Activated CD4-positive, alpha-beta T cell treated with anti-CD3 and anti-CD28 coated beads, Interleukin-2, amount 10 ng/mL, durations not matched to agents 7 days and 5 days (primary cell): ENCODE results near the gene ARF1. TPM values are rescaled to one million over a fixed set of nuclear protein-coding genes. Genes with fewer than 3 reads are reported as not detected.
A peak's percentile ranks its signal among the peaks of the same experiment; 100 is the strongest.

Source experiments
- CTCF ChIA-PET: fragments of 350-600 bp; sonication (Branson Sonifier 250); formaldehyde crosslinking; loops from one replicate; lab custom pipeline; 2021; ENCODE audit warnings: antibody characterized with exemption; lab: Charles Lee
- POLR2A ChIA-PET: fragments of 350-600 bp; sonication (Branson Sonifier 250); formaldehyde crosslinking; loops from one replicate; lab custom pipeline; 2021; ENCODE audit warnings: antibody characterized with exemption; lab: Charles Lee
- DNase-seq: peaks from one replicate; pipeline ENCODE4 v3.0.0-alpha.2; 2020
- H3K27ac Mint-ChIP-seq: one replicate; pipeline ENCODE4 v1.8.0; 2021; ENCODE audit warnings: mild to moderate bottlenecking, moderate library complexity, mixed read lengths
- H3K27me3 Mint-ChIP-seq: one replicate; pipeline ENCODE4 v1.8.0; 2021; ENCODE audit warnings: mixed read lengths
- H3K36me3 Mint-ChIP-seq: one replicate; pipeline ENCODE4 v1.8.0; 2021; ENCODE audit warnings: low read depth, mixed read lengths
- H3K4me1 Mint-ChIP-seq: one replicate; pipeline ENCODE4 v1.8.0; 2021; ENCODE audit warnings: mixed read lengths
- H3K4me3 Mint-ChIP-seq: one replicate; pipeline ENCODE4 v1.8.0; 2021; ENCODE audit warnings: mild to moderate bottlenecking, moderate library complexity, mixed read lengths
- H3K9me3 Mint-ChIP-seq: one replicate; pipeline ENCODE4 v1.8.0; 2021; ENCODE audit warnings: mixed read lengths
- total RNA-seq, 2 experiments: library from RNA; stranded (reverse); gene quantifications; one replicate each; pipeline ENCODE4 v1.2.3, GENCODE V29; 2021

ARF1 gene
- total RNA-seq, 2 experiments from 2014 or later = 267 to 285 TPM

DNA sequence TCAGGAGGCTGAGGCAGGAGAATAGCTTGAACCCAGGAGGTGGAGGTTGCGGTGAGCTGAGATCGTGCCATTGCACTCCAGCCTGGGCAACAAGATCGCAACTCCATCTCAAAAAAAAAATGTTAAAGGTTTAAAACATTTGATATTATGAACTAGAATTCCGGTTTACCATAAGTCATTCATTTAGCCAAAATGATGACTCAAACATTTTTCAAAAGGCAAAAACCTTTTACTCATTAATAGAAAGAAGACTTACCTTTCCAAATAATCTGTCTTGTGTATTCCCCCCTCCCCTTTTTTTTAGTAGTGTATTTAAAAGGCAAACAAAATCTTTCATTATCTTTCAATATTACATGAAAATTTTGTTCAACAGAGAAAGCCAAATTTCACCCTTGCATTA lies 34.8 kb downstream of the ARF1 start:
- ChIA-PET POLR2A (no interaction called here), CTCF (no interaction called here)
- H3K27ac Mint-ChIP-seq = no peak overlapping the region
- no peaks in the 10 kb centered on the region for H3K27me3 Mint-ChIP-seq
- no peak overlapping the region for H3K4me3 Mint-ChIP-seq
- H3K9me3 Mint-ChIP-seq = peaks cover 14% of the 10 kb centered on the region
- DNase-seq = no peak
- peaks cover 7% of the 10 kb centered on the region for H3K4me1 Mint-ChIP-seq
- peaks cover 11% of the 10 kb centered on the region for H3K36me3 Mint-ChIP-seq

DNA sequence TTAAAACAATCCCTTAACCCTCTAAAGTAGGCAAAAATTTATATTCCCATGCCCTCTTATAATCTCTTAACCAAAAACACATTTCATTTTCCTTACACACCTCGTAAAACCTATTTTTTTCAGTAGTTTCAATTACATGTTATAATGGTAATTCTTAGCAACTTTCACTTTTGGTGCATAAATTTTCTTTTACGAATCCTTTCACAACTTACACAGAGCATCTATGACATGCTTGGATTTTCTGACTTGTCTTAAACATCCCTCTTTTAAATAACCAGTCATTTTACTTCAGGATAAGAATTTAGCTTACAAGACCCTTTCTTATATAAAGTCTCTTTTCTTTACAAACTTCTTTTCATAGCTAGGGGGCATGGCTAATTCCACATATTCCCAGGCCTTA lies 35.5 kb downstream of the ARF1 start:
- Mint-ChIP-seq H3K27ac (no peak overlapping the region), H3K4me3 (no peak overlapping the region), H3K36me3 (peaks cover 11% of the 10 kb centered on the region), H3K27me3 (no peaks in the 10 kb centered on the region), H3K9me3 (peaks cover 14% of the 10 kb centered on the region), H3K4me1 (peaks cover 7% of the 10 kb centered on the region)
- no peak for DNase-seq
- CTCF ChIA-PET = interaction anchor here (1.0 kb wide), 1 partner anchor 8 kb away, joined by 4 read pairs; no protein-coding TSS in a partner anchor
- POLR2A ChIA-PET = no interaction called here

DNA sequence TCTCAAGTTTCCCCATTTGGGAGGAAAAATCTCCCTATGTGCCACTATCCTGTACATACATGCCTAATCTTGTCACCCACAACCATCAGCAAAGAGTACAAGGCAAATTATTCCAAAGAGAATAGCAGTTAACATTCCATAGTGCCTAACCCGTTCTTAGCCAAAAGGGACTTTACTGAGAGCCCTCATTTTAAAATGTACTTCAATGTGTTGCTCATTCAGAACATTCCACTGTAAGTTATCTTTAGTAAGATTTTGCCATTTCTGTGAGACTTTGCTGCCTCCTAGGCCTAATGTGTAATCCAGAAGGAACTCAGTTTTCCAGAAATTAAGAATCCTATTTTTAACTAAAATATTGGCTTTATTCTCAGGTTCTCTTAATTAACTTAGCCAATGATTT lies 37.8 kb downstream of the ARF1 start:
- H3K4me1 Mint-ChIP-seq = peaks cover 8% of the 10 kb centered on the region
- H3K4me3 Mint-ChIP-seq = no peak overlapping the region
- CTCF ChIA-PET = interaction anchor here (3.5 kb wide), 1 partner anchor 46 kb away, joined by 12 read pairs; the partner anchor contains the start of gene IBA57
- no peak for DNase-seq
- H3K27me3 Mint-ChIP-seq = no peaks in the 10 kb centered on the region
- H3K27ac Mint-ChIP-seq = no peak overlapping the region
- POLR2A ChIA-PET = no interaction called here
- peaks cover 11% of the 10 kb centered on the region for H3K36me3 Mint-ChIP-seq
- peaks cover 14% of the 10 kb centered on the region for H3K9me3 Mint-ChIP-seq

DNA sequence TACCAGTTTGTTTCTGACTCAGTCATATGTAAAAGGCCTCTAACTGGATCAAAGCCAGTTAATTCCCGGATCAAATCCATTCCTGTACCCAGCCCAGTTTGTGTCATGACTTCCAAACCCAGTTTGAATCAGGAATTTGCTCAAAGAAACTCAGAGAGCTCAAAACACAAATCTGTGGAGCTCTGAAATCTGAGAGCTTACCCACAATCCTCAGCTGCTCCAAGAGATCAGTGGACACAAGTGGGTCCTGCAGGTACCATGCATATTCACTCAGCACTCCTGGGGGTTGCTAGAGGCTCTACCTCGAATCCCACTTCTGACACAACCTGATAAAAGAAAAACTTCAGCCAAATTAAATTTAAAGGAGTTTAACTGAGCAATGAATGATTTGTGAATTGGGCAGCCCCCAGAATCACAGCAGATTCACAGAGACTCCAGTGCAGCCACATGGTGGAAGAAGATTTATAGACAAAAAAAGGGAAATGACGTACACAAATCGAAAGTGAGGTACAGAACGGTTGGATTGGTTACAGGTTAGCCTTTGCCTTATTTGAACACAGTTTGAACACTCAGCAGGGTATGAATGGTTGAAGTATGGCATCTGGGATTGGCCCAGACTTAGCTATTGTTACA lies 38.5 kb downstream of the ARF1 start:
- ChIA-PET CTCF (interaction anchor here (1.2 to 3.5 kb wide), 3 partner anchors 10 to 45 kb away, joined by 3 to 12 read pairs (median 9); partner anchors contain the start of gene IBA57), POLR2A (interaction anchor here (0.6 kb wide), 1 partner anchor 17 kb away, joined by 3 read pairs; no protein-coding TSS in a partner anchor)
- H3K27ac Mint-ChIP-seq = peak overlapping the region; percentile 41
- H3K4me1 Mint-ChIP-seq = peaks cover 11% of the 10 kb centered on the region
- peaks cover 11% of the 10 kb centered on the region for H3K36me3 Mint-ChIP-seq
- peaks cover 14% of the 10 kb centered on the region for H3K9me3 Mint-ChIP-seq
- H3K4me3 Mint-ChIP-seq = no peak overlapping the region
- no peak for DNase-seq
- no peaks in the 10 kb centered on the region for H3K27me3 Mint-ChIP-seq

DNA sequence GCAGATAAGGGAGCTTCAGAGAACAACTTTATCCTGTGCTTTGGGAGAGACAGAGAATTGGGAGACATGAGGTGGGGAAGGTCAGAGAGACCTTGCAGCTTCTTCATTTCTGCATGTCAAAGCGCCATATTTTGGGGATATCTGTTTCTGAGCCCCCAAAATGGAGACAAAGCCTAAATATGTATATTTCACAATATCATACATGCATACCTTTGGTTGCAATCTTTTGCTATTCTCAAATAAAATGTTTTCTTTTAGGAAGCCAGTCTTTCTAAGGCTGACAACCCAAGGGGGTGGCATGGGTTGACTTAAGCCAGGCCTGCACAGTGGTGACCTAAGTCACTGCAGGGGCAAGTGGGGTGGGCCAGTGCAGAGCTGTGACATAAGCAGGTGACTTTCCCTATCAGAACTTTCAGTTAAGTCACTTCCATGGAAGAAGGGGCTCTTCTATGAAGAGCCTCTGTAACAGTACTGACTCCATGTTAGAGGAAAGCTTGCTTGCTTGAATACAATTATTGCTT lies 40.5 kb downstream of the ARF1 start:
- no peaks in the 10 kb centered on the region for H3K27me3 Mint-ChIP-seq

DNA sequence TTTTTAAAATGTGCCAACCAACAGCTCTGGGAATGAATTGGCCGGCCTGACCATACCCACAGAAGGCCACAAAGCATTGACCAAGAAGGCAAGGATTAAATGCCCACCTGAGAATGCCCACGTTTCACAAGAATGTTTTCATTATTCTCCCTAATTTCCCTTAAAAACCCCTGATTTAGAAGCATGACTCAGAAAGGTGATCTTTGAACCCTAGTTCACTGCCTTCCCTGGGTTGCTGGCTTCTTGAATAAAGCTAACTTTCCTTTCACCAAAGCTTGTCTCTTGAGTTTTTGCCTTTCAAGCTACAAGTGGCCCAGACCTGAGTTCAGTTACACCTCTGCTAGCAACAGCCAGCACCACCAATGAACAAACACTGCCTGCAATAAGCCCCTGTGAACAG lies 41.0 kb downstream of the ARF1 start:
- DNase-seq = no peak
- Mint-ChIP-seq H3K4me3 (no peak overlapping the region), H3K9me3 (peaks cover 6% of the 10 kb centered on the region), H3K36me3 (peaks cover 4% of the 10 kb centered on the region), H3K27ac (no peak overlapping the region), H3K4me1 (peaks cover 11% of the 10 kb centered on the region), H3K27me3 (no peaks in the 10 kb centered on the region)
- CTCF ChIA-PET = interaction anchor here (0.7 to 3.5 kb wide), 5 partner anchors 9 to 170 kb away, joined by 3 to 12 read pairs (median 4); partner anchors contain the start of gene IBA57
- POLR2A ChIA-PET = no interaction called here

More for the DNA sequence above, 40.5 kb downstream of the ARF1 start:
- Mint-ChIP-seq H3K4me1 (peaks cover 11% of the 10 kb centered on the region), H3K9me3 (peaks cover 9% of the 10 kb centered on the region), H3K36me3 (peaks cover 6% of the 10 kb centered on the region), H3K4me3 (no peak overlapping the region), H3K27ac (no peak overlapping the region)
- POLR2A ChIA-PET = no interaction called here
- no peak for DNase-seq
- CTCF ChIA-PET = interaction anchor here (0.7 to 3.5 kb wide), 6 partner anchors 8 to 170 kb away, joined by 3 to 12 read pairs (median 4); partner anchors contain the start of gene IBA57

DNA sequence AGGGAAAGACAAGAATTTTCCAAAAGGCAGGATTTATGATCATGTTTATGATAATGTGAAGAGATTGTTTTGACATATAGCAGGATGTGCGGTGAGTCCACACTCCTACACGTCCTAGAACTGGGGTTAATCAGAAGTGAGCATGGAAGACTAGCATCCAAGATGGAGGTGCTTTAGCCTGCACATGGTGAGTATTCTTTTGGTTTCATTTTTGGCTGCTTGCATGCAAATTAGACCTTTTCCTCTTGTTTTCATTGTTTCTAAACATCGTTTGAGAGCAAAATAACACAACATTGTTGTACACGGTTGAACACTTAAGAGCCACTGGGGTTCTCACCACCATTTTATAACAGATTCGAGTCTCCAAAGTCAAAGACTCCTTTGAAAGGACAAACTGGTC lies 42.7 kb downstream of the ARF1 start:
- Mint-ChIP-seq H3K27me3 (no peaks in the 10 kb centered on the region), H3K9me3 (no peaks in the 10 kb centered on the region), H3K4me3 (no peak overlapping the region), H3K27ac (no peak overlapping the region), H3K36me3 (peaks cover 2% of the 10 kb centered on the region), H3K4me1 (peaks cover 11% of the 10 kb centered on the region)
- no peak for DNase-seq
- ChIA-PET CTCF (interaction anchor here (1.8 to 3.1 kb wide), 2 partner anchors 12 to 40 kb away, joined by 9 to 10 read pairs; partner anchors contain the start of gene IBA57), POLR2A (no interaction called here)

DNA sequence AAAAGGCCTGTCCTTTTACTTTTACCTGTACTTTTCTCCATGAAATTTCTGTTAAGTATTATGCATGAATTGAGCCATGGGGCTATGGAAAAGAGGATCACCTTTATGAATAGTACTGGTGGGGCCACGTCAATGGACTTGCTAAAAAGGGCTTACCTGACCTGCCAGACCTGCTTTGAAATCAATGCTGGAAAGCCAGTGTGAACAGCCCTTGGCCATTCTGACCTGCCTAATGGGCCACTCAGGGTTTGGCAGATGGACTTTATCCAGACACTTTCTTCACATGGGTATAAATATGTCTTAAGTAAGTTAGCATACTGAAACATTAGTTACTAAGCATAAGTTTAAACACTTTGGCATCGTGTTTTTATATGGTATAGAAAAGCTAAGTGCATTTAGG lies 49.3 kb downstream of the ARF1 start:
- CTCF ChIA-PET = interaction anchor here (0.8 to 2.2 kb wide), 4 partner anchors 10 to 35 kb away, joined by 3 to 9 read pairs (median 6); no protein-coding TSS in a partner anchor
- no peak for DNase-seq
- Mint-ChIP-seq H3K27ac (no peak overlapping the region), H3K27me3 (peaks cover 21% of the 10 kb centered on the region), H3K4me1 (peaks cover 11% of the 10 kb centered on the region), H3K9me3 (no peaks in the 10 kb centered on the region), H3K36me3 (no peaks in the 10 kb centered on the region), H3K4me3 (no peak overlapping the region)
- POLR2A ChIA-PET = no interaction called here

DNA sequence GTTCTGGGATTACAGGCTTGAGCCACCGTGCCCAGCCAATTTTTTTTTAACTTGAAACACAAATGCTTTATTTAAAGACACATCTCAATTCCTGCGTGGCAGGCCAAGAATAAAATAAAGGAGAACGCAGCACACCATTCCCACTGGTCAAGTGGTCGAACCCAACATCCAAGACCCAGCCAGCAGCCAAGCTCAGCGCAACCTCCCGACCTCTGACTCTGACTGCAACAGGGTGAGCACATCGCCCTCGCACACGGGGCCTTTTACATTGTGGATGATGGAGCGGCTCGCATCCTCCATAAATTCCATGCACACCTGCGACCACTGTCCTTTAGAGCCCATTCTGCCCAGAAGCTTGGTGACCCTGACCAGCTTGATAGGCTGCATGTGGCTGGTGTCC lies 52.1 kb downstream of the ARF1 start:
- CTCF ChIA-PET = interaction anchor here (1.3 to 1.9 kb wide), 3 partner anchors 8 to 32 kb away, joined by 3 to 7 read pairs (median 4); partner anchors contain the start of gene IBA57
- Mint-ChIP-seq H3K27me3 (peaks cover 29% of the 10 kb centered on the region), H3K36me3 (no peaks in the 10 kb centered on the region), H3K4me1 (peaks cover 19% of the 10 kb centered on the region), H3K4me3 (no peak overlapping the region), H3K27ac (no peak overlapping the region), H3K9me3 (no peaks in the 10 kb centered on the region)
- POLR2A ChIA-PET = interaction anchor here (0.5 kb wide), 1 partner anchor 61 kb away, joined by 3 read pairs; no protein-coding TSS in a partner anchor
- DNase-seq = no peak

DNA sequence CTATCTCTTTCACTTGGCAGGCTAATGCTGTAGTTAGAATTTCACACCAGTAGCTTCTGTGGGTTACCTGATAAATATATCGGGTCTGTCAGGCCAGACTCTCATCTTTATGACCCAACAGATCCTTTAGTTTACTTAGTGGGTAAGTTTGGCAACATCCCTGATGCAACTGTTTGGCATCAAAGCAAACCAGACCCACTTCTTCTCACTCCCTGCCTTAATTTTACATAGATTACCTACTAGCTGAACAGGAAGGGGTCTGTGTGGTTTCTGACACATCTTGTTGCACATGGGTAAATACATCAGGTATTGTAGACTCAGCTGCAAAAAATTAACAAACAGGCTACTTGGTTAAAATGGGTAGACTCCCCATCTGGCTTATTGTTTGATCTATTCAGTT lies 54.4 kb downstream of the ARF1 start:
- ChIA-PET CTCF (interaction anchor here (1.4 to 11.0 kb wide), 4 partner anchors 11 to 48 kb away, joined by 3 to 104 read pairs (median 8); partner anchors contain the start of gene IBA57), POLR2A (no interaction called here)
- DNase-seq = no peak
- Mint-ChIP-seq H3K4me1 (peaks cover 17% of the 10 kb centered on the region), H3K27ac (no peak overlapping the region), H3K27me3 (peaks cover 27% of the 10 kb centered on the region), H3K36me3 (peaks cover 9% of the 10 kb centered on the region), H3K9me3 (no peaks in the 10 kb centered on the region), H3K4me3 (no peak overlapping the region)

DNA sequence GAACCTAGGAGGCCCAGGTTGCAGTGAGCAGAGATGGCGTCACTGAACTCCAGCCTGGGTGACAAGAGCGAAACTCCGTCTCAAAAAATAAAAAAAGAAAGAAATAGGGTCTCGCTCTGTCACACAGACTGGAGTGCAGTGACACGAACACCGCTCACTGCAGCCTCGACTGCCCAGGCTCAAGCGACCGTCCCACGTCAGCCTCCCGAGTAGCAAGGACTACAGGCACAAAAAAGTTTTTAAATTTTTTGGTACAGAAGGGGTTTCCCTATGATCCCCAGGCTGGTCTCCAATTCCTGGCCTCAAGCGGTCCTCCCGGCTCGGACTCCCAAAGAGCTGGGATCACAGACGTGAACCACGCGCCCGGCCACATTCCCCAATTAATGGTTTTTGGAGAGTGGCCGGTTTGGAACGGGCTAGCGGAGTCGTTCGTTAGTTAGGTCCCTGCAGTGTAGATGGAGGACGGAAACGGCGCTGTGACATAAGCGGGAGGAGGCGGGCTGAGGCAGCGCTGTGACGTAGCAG lies 57.0 kb downstream of the ARF1 start:
- POLR2A ChIA-PET = no interaction called here
- H3K27me3 Mint-ChIP-seq = peaks cover 27% of the 10 kb centered on the region
- H3K27ac Mint-ChIP-seq = peak overlapping the region; percentile 100
- H3K4me1 Mint-ChIP-seq = peaks cover 41% of the 10 kb centered on the region
- H3K4me3 Mint-ChIP-seq = peak overlapping the region; percentile 99
- CTCF ChIA-PET = interaction anchor here (0.9 to 11.0 kb wide), 3 partner anchors 25 to 49 kb away, joined by 3 to 104 read pairs (median 3); partner anchors contain the start of genes IBA57 and MRPL55
- no peaks in the 10 kb centered on the region for H3K9me3 Mint-ChIP-seq
- DNase-seq = no peak
- H3K36me3 Mint-ChIP-seq = peaks cover 16% of the 10 kb centered on the region

DNA sequence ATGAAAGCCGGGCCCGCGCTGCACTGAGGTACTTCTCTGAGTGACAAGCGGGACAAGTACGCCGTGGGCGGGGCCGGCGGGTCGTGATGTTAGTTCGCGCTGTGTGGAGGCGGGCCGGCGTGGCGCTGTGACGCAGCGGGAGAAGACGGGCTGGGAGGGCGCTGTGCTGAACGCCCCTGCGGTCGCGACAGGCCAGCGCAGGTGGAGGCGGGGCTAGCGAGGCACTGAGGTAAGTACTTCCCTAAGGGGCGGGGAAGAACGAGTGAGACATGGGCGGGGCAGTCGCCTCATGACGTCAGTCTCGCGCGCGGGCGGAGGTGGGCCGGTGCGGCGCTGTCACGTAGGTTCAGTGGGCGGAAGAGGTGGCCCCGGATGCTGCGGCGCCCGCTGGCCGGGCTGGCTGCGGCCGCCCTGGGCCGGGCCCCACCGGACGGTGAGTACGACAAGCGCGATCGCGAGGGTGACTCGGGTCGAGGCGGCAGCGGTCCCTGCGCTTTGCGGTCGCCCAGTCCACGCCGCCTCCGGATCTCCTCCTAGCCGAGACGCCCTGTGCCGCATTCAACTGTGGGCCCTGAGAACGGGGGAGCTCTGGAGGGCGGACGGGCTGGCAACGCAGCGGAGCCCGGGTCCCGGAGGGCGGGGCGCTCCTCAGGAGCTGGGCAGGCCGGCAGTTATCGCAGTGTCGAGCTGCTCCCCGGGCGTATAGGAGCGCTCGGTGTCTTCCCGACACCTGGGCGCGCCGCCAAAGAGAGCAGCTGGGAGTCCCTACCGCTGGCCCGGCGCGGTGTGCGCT lies 57.6 kb downstream of the ARF1 start, which contains the start of gene GUK1:
Gene GUK1 (plus strand): TSS at position 349 of the 793 bp plus-strand sequence. CDS start 24 bp downstream, at position 373.
- Mint-ChIP-seq H3K36me3 (peaks cover 16% of the 10 kb centered on the region), H3K9me3 (no peaks in the 10 kb centered on the region), H3K4me3 (peak within 1 kb of the TSS; percentile 99), H3K27me3 (peaks cover 21% of the 10 kb centered on the region), H3K27ac (peak within 1 kb of the TSS; percentile 100), H3K4me1 (peaks cover 41% of the 10 kb centered on the region)
- ChIA-PET CTCF (interaction anchor here (0.6 to 11.0 kb wide), 4 partner anchors 25 to 317 kb away, joined by 3 to 104 read pairs (median 3); partner anchors contain the start of gene IBA57), POLR2A (no interaction called here)
- peak; percentile 100 for DNase-seq
